C4-2B (cell line): Measurements from ENCODE around the gene NTRK2.

Experiments
- CTCF ChIP-seq: fragments of 450-650 bp; conservative IDR thresholded peaks from 2 replicates; pipeline ENCODE4 v1.5.1; 2017; ENCODE audit warnings: mild to moderate bottlenecking
- ZFX ChIP-seq: fragments of 450-650 bp; IDR thresholded peaks from 2 replicates; pipeline ENCODE4 v1.6.1; 2017

GRCh38 chr9:84856181-84856632, 186.7 kb downstream of the NTRK2 start:
- no peak for TF ChIP-seq CTCF
- TF ChIP-seq ZFX, result no peak
